Ascending aorta (tissue), 2 donors: ENCODE data around the gene GUCD1. TPM values are rescaled to one million over a fixed set of nuclear protein-coding genes. Genes with fewer than 3 reads are reported as not detected.
"Not testable (repeated sequence)": the region's sequence is repeated elsewhere in the genome, so short reads cannot be mapped to it uniquely, and the experiment has no call there.

Experiments used
- DNase-seq, 2 donors: peaks; one replicate each; pipeline ENCODE4 v3.0.0-alpha.2; 2019; ENCODE audit warnings: low spot score in 2 of 2
- H3K27ac ChIP-seq, 2 donors: fragments of 200-600 bp; sonication (generic); one replicate each; pipeline ENCODE4 v1.5.1; 2016 to 2017; ENCODE audit warnings: mild to moderate bottlenecking in 1 of 2
- H3K27me3 ChIP-seq: fragments of 200-600 bp; sonication (generic); one replicate; pipeline ENCODE4 v1.5.1; 2017
- H3K36me3 ChIP-seq, 2 donors: fragments of 200-600 bp; sonication (generic); one replicate each; pipeline ENCODE4 v1.5.1; 2016
- H3K4me1 ChIP-seq, 2 donors: fragments of 200-600 bp; sonication (generic); one replicate each; pipeline ENCODE4 v1.5.1; 2016 to 2017; ENCODE audit warnings: mild to moderate bottlenecking in 1 of 2
- H3K4me3 ChIP-seq, 2 donors: fragments of 200-600 bp; sonication (generic); one replicate each; pipeline ENCODE4 v1.5.1; 2016 to 2017; ENCODE audit warnings: mild to moderate bottlenecking in 1 of 2
- H3K9me3 ChIP-seq, 2 donors: fragments of 200-600 bp; sonication (generic); one replicate each; pipeline ENCODE4 v1.5.1; 2016
- CTCF ChIP-seq, 3 experiments: fragments of 200-600 bp in 2 of 3; fragments of 450-650 bp in 1 of 3; sonication (generic) in 2 of 3; IDR thresholded peaks; one replicate each; pipeline ENCODE4 v1.5.1; 2016 to 2019; ENCODE audit warnings: antibody characterized with exemption in 3 of 3, mild to moderate bottlenecking in 1 of 3, moderate library complexity in 1 of 3
- intact Hi-C: fragments of 100-400 bp; cut with DNase I; formaldehyde crosslinking; loops from one replicate; pipeline ENCODE4 v1.15.1; 2023
- total RNA-seq: library from RNA; depleted of rRNA; stranded (reverse); fragments of >200 nt; gene quantifications from one replicate; pipeline ENCODE4 v1.1.0, GENCODE V29; 2016

GUCD1 gene
- total RNA-seq, 1 donor from 2014 or later = 80.0 TPM

DNA sequence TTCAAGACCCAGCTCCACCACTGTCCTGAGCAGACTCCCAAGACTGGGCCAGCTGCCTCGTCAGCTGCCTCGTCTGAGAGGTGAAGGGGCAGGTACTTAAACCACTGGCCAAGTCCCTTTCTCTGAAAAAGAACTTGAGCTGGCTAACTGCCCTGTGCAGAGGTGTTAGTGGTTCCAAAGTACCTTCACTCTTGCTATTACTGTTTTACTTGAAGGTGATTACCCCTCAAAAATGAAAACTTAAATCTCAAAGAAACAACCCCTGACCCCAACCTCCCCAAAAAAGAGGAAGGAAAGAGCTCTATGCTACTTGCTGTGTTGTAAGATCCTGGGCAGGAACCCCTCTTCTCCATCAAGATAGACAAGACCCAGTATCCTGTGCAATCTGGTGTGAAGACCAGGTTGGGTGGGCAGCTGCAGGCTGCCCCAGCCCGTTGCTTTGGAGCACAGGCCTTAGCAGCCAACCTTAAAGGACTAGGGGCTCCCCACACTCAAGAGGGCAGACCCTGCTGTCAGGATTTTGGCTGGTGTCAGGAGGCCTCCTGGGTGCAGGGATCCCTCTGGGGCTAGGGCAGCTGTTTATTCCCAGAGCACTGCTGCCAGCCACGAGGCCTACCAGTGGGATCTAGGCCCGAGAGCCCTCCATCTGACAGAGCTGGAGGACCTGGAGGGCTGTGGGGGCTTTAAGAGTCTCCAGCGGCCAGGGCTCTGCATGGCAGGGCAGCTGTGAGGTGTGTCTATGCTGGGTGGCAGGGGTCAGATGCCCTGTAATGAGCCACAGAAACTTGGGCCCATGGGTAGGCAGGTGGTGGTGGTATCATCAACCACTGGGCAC lies 13.0 kb downstream of the GUCD1 start:
- no peaks in the 10 kb centered on the region for H3K9me3 ChIP-seq
- peaks cover 59 to 60% of the 10 kb centered on the region in 2 donors for H3K36me3 ChIP-seq
- H3K27ac ChIP-seq = no peak overlapping the region
- intact Hi-C loops = no loop called here
- H3K4me1 ChIP-seq = peaks cover 2 to 6% of the 10 kb centered on the region in 2 donors
- no peak for DNase-seq
- H3K27me3 ChIP-seq = no peaks in the 10 kb centered on the region
- no peak for TF ChIP-seq CTCF (IDR thresholded peaks at IDR 0.05)
- H3K4me3 ChIP-seq = no peak overlapping the region

DNA sequence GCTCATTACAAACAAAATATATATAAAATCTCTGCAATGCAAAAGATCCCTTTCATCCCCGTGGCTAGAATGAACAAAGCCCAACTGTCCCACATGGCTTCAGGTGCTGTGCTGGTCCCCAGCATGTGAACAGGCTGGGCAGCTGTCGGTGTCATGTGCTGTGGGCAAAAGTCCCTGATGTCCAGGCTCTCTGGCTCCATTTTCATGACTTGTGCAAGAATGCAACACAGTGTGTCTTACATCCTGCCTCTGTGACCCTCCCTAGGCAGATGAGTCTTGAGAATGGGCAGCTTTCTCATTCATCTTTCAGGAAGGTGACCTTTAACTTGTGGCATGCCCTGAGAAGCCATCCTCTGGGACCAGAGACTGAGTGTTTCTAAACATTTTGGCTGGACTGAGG lies 14.5 kb downstream of the GUCD1 start:
- peaks cover 2 to 6% of the 10 kb centered on the region in 2 donors for H3K4me1 ChIP-seq
- no peaks in the 10 kb centered on the region for H3K27me3 ChIP-seq
- H3K36me3 ChIP-seq = peaks cover 52 to 53% of the 10 kb centered on the region in 2 donors
- DNase-seq = no peak
- no peak overlapping the region for H3K4me3 ChIP-seq
- no peaks in the 10 kb centered on the region for H3K9me3 ChIP-seq
- intact Hi-C loops = no loop called here
- no peak overlapping the region for H3K27ac ChIP-seq
- no peak for TF ChIP-seq CTCF (IDR thresholded peaks at IDR 0.05)

DNA sequence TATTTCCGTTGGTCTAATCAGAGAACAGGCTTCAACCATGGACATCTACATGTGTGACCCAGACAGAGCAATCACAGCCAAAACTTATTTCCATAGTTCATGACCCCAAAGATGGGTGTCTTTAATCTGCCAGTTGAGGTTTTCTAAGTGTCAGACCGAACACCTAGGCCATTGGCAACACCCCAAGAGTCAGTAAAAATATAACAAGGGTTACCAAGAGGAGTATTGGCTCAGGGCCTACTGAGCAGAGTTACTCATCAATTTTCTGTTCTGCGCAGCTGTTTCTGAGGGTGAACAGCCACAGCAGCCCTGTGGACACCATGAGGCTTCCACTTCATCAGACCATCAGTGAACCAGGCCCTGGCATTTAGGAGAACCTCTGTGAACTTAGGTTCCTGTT lies 18.8 kb downstream of the GUCD1 start:
- peaks cover 17 to 20% of the 10 kb centered on the region in 2 donors for H3K36me3 ChIP-seq
- no peaks in the 10 kb centered on the region for H3K4me1 ChIP-seq
- H3K27me3 ChIP-seq = no peaks in the 10 kb centered on the region
- DNase-seq = no peak
- TF ChIP-seq CTCF (IDR thresholded peaks at IDR 0.05) = no peak
- H3K27ac ChIP-seq = no peak overlapping the region
- H3K4me3 ChIP-seq = no peak overlapping the region
- intact Hi-C loops = no loop called here
- no peaks in the 10 kb centered on the region for H3K9me3 ChIP-seq

DNA sequence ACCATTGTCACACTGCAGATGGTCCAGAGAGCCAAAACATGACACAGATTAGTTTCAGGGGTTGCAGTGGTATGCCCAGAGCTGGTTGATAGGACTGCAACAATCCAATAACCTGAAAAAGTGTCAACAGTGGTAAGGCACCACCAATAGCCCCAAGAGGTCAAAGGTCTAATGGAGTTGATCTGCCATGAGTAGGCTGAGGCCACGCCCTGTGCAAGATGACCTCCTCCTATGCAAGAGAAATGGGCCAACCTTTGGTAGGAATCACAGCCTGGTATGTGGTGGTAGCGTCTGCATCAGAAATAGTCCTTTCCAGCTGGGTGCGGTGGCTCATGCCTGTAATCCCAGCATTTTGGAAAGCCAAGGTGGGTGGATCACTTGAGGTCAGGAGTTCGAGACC lies 19.6 kb downstream of the GUCD1 start:
- no peaks in the 10 kb centered on the region for H3K9me3 ChIP-seq
- H3K27me3 ChIP-seq = no peaks in the 10 kb centered on the region
- H3K36me3 ChIP-seq = peaks cover 12 to 13% of the 10 kb centered on the region in 2 donors
- H3K4me1 ChIP-seq = no peaks in the 10 kb centered on the region
- H3K4me3 ChIP-seq = no peak overlapping the region
- no peak overlapping the region for H3K27ac ChIP-seq
- intact Hi-C loops = no loop called here
- no peak for TF ChIP-seq CTCF (IDR thresholded peaks at IDR 0.05)
- DNase-seq = no peak

DNA sequence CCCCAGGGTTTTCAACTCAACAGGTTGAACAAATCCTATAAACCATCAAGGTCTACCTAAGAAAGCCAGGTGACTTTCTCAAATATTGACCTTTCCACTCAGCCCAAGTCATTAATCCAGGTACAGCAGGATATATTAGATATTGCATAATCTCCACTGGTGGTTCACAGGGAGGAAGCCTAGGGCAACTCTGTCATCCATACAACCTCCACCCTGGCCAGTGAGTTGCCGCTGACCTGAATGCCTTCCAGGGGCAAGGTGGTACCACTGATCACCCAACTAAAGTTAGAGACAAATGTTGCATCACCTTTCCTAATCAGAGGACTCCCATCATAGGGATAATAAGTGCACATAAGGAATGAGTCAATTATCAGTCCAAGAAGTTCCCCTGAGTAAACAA lies 22.9 kb downstream of the GUCD1 start:
- Histone ChIP-seq H3K4me3 (no peak overlapping the region), H3K36me3 (no peaks in the 10 kb centered on the region), H3K9me3 (no peaks in the 10 kb centered on the region), H3K27ac (no peak overlapping the region), H3K4me1 (no peaks in the 10 kb centered on the region), H3K27me3 (no peaks in the 10 kb centered on the region)
- DNase-seq = no peak
- TF ChIP-seq CTCF (IDR thresholded peaks at IDR 0.05) = no peak
- intact Hi-C loops = no loop called here

DNA sequence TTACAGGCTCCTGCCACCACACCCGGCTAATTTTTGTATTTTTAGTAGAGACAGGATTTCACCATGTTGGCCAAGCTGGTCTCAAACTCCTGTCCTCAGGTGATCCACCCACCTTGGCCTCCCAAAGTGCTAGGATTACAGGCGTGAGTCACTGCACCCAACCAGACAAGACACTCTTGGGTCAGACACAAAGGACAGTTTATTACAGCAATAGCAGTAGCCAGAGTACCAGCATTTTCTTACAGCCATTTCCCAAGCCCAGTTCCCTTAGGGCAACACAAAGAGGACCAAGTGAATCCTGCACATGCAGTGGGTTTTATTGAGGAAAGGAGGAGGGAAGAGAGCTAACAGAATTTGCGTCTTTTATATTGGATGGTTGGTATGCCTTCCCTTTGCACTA lies 24.0 kb downstream of the GUCD1 start:
- H3K27ac ChIP-seq, H3K4me3 ChIP-seq, DNase-seq, H3K27me3 ChIP-seq, H3K9me3 ChIP-seq, intact Hi-C loops, H3K4me1 ChIP-seq, H3K36me3 ChIP-seq: not testable (repeated sequence)
